Non-pigmented ciliary epithelial cell (primary cell): ENCODE results near the gene CLEC2B.

ENCODE experiments used
- DNase-seq: peaks from one replicate; pipeline ENCODE4 v3.0.0-alpha.2; 2010; ENCODE audit warnings: low read depth

The CLEC2B gene

GRCh38 chr12:9808504-9808903, 60.6 kb downstream of the CLEC2B start:
- no peak for DNase-seq

GRCh38 chr12:9806714-9807113, 62.4 kb downstream of the CLEC2B start:
- DNase-seq = no peak

DNA sequence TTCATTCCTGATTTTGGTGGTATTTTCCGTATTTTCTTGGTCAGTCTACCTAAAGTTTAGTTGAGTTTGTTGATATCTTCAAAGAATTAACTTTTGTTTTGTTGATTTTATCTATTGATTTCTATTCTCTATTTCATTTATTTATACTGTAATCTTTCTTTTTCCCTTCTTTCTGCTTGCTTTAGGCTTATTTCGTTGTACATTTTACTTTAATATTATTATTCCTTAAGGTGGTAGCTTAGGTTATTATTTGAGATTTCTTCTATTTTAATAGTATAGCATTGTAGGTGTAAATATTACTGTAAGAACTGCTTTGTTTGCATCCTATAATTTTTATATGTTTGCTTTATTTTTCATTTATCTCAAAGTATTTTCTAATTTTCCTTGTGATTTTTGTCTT, 63.3 kb downstream of the CLEC2B start:
- DNase-seq = no peak
